Mucosa of rectum (tissue), 2 donors: ENCODE results near the gene HERC4.
"Not testable (repeated sequence)": the region's sequence is repeated elsewhere in the genome, so short reads cannot be mapped to it uniquely, and the experiment has no call there.

Source experiments
- H3K27ac ChIP-seq, 2 donors: one replicate each; pipeline ENCODE4 v1.7.0; 2013; ENCODE audit warnings: inconsistent platforms in 2 of 2, low read depth in 2 of 2, low read length in 2 of 2
- H3K27me3 ChIP-seq, 2 donors: one replicate each; pipeline ENCODE4 v1.7.0; 2013; ENCODE audit warnings: low read length in 2 of 2; ENCODE audit not compliant: control insufficient read depth in 2 of 2, insufficient read depth in 2 of 2
- H3K36me3 ChIP-seq, 2 donors: one replicate each; pipeline ENCODE4 v1.7.0; 2013; ENCODE audit warnings: low read length in 2 of 2; ENCODE audit not compliant: control insufficient read depth in 2 of 2, insufficient read depth in 2 of 2
- H3K4me1 ChIP-seq, 2 donors: one replicate each; pipeline ENCODE4 v1.7.0; 2013; ENCODE audit warnings: low read length in 2 of 2, mild to moderate bottlenecking in 1 of 2; ENCODE audit not compliant: control insufficient read depth in 2 of 2, insufficient read depth in 2 of 2
- H3K4me3 ChIP-seq, 2 donors: one replicate each; pipeline ENCODE4 v1.7.0; 2013; ENCODE audit warnings: low read length in 2 of 2
- H3K9ac ChIP-seq, 2 donors: one replicate each; pipeline ENCODE4 v1.7.0; 2013; ENCODE audit warnings: low read length in 2 of 2, low read depth in 1 of 2, mild to moderate bottlenecking in 1 of 2
- H3K9me3 ChIP-seq, 2 donors: one replicate each; pipeline ENCODE4 v1.7.0; 2013; ENCODE audit warnings: low read length in 2 of 2; ENCODE audit not compliant: control insufficient read depth in 2 of 2
- donor health status: healthy.
- donor health status: Normal muscosa, but diverticular disease.

Gene HERC4

DNA sequence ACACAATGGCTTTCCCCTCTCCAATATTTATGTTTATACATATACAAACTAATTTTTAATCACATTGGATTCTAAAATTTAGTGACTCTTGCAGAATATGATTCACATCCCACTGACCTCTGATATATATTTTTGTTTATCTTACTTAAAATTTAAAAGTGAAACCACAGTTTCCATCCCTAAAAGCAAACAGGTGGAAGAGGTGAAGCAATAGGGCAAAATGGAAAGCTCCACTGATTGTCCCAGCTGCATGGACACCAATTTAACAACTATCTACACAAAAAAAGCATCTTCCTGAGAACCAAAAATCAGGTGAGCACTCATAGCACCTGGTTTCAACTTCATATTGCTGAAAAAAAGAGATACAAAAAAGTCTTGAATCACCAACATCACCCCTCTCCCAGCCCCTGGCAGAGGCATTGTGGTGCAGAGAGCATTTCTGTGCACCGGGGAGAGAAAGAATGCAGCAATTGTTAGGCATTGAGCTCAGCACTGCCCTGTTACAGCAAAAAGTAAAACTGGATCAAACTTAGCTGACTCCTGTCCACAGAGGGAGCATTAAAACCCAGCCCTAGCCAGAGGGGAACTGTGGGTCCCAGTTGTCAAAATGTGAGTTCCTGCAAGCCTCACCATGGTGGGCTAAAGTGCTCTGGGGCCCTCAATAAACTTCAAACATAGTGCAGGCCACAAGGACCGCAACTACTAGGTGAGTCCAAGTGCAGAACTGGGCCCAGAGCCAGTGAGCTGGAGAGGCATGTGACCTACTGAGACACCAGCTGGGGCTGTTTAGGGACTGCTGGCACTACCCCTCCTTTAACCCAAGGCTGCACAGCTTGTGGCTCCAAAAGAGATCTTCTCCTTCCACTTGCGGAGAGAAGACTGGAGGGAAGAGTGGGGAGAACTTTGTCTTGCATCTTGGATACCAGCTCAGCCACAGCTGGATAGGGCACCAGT, 98.5 kb downstream of the HERC4 start:
- no peak overlapping the region for H3K4me3 ChIP-seq
- H3K27ac ChIP-seq = no peak overlapping the region

GRCh38 chr10:67975871-67976270, 99.2 kb downstream of the HERC4 start:
- H3K4me1 ChIP-seq = no peaks in the 10 kb centered on the region
- no peaks in the 10 kb centered on the region for H3K27me3 ChIP-seq
- no peak overlapping the region for H3K9ac ChIP-seq
- no peaks in the 10 kb centered on the region for H3K9me3 ChIP-seq
- no peak overlapping the region for H3K27ac ChIP-seq
- no peak overlapping the region for H3K4me3 ChIP-seq
- H3K36me3 ChIP-seq = peaks cover 30 to 34% of the 10 kb centered on the region in 2 donors

More for the DNA sequence above, 98.5 kb downstream of the HERC4 start:
- H3K36me3 ChIP-seq = peaks cover 33 to 34% of the 10 kb centered on the region in 2 donors
- no peaks in the 10 kb centered on the region for H3K9me3 ChIP-seq
- H3K4me1 ChIP-seq = no peaks in the 10 kb centered on the region
- no peak overlapping the region for H3K9ac ChIP-seq
- no peaks in the 10 kb centered on the region for H3K27me3 ChIP-seq

DNA sequence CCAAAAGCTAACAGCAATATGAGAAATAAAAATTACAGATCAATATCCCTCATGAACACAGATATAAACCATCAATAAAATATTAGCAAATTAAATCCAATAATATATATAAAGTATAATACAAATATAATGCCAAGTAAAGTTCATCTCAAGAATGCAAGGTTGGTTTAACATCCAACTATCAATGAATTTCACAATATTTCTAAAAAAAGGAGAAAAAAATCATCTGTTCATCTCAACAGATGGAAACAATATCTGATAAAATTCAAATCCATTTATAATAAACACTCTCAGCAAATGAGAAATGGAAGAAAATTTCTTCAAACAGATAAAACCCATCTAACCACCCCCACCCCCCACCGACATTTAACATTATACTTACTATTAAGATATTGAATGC, 103.8 kb downstream of the HERC4 start:
- Histone ChIP-seq H3K4me3 (no peak overlapping the region), H3K4me1 (no peaks in the 10 kb centered on the region), H3K27me3 (no peaks in the 10 kb centered on the region), H3K9ac (no peak overlapping the region), H3K9me3 (no peaks in the 10 kb centered on the region), H3K36me3 (peaks cover 14 to 16% of the 10 kb centered on the region in 2 donors), H3K27ac (no peak overlapping the region)

- Histone ChIP-seq H3K9ac (no peak overlapping the region), H3K4me1 (no peaks in the 10 kb centered on the region), H3K27ac (no peak overlapping the region), H3K9me3 (no peaks in the 10 kb centered on the region), H3K36me3 (peaks cover 21 to 28% of the 10 kb centered on the region in 2 donors), H3K27me3 (no peaks in the 10 kb centered on the region), H3K4me3 (no peak overlapping the region)
Measured at GRCh38 chr10:67969875-67970274, 105.2 kb downstream of the HERC4 start.

DNA sequence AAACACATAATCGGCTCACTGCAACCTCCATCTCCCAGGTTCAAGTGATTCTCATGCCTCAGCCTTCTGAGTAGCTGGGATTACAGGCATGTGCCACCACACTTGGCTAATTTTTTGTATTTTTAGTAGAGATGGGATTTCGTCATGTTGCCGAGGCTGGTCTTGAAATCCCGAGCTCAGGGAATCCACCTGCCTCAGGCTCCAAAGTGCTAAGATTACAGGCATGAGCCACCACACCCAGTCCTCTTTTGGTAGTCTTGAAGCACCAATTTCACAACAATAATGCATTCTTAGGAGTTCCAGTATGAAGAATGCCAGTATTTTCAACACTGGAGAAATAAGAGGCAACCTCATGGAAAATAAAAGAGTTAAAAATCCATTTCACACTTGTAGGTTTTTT, 109.0 kb downstream of the HERC4 start:
- H3K9ac ChIP-seq, H3K27ac ChIP-seq, H3K4me3 ChIP-seq, H3K27me3 ChIP-seq, H3K4me1 ChIP-seq, H3K9me3 ChIP-seq: not testable (repeated sequence)
- H3K36me3 ChIP-seq = peaks cover 17 to 25% of the 10 kb centered on the region in 2 donors

- Histone ChIP-seq H3K4me3 (no peak overlapping the region), H3K27me3 (no peaks in the 10 kb centered on the region), H3K9me3 (no peaks in the 10 kb centered on the region), H3K27ac (no peak overlapping the region), H3K9ac (no peak overlapping the region), H3K36me3 (peaks cover 19 to 30% of the 10 kb centered on the region in 2 donors), H3K4me1 (no peaks in the 10 kb centered on the region)
Measured at GRCh38 chr10:67965456-67965855, 109.6 kb downstream of the HERC4 start.

DNA sequence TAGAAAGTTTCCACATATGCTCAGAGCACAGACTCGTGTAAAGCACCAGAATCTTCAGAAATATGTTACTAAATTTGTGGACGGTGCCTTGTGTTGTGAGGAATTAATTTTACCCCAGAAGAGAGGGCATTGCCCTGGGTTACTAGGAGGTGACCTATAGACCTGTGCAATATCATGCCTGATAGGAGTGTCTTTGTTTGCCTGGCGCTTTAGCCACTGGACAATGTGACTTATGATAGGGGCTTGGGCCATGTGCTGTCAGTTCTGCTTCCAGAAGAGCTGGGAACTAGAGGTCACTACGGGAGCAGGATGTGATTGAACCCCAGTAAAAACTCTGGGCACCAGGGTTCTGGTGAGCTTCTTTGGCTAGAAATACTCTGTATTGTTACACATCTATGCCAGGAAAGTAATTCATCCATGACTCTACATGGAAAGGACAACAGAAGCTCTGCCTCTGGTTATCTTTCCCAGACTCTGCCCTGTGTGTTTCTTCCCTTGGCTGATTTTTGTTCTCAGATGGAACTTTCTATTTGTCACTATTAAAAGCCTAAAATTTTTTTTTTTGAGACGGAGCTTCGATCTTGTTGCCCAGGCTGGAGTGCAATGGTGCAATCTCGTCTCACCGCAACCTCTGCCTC, 115.1 kb downstream of the HERC4 start:
- no peak overlapping the region for H3K4me3 ChIP-seq
- H3K27ac ChIP-seq = no peak overlapping the region
- no peak overlapping the region for H3K9ac ChIP-seq
- H3K36me3 ChIP-seq = peaks cover 8 to 19% of the 10 kb centered on the region in 2 donors
- H3K4me1 ChIP-seq = no peaks in the 10 kb centered on the region
- H3K27me3 ChIP-seq = no peaks in the 10 kb centered on the region
- no peaks in the 10 kb centered on the region for H3K9me3 ChIP-seq

GRCh38 chr10:67955614-67956013, 119.5 kb downstream of the HERC4 start:
- no peak overlapping the region for H3K27ac ChIP-seq
- H3K9me3 ChIP-seq = no peaks in the 10 kb centered on the region
- no peak overlapping the region for H3K9ac ChIP-seq
- H3K27me3 ChIP-seq = no peaks in the 10 kb centered on the region
- no peak overlapping the region for H3K4me3 ChIP-seq
- H3K4me1 ChIP-seq = no peaks in the 10 kb centered on the region
- H3K36me3 ChIP-seq = peaks cover 11 to 27% of the 10 kb centered on the region in 2 donors

- Histone ChIP-seq H3K4me3 (no peak overlapping the region), H3K4me1 (no peaks in the 10 kb centered on the region), H3K27ac (no peak overlapping the region), H3K9ac (no peak overlapping the region), H3K9me3 (no peaks in the 10 kb centered on the region), H3K27me3 (no peaks in the 10 kb centered on the region), H3K36me3 (peaks cover 21 to 30% of the 10 kb centered on the region in 2 donors)
Measured at GRCh38 chr10:67943917-67944316, 131.2 kb downstream of the HERC4 start.

GRCh38 chr10:67936416-67936815, 138.7 kb downstream of the HERC4 start:
- Histone ChIP-seq H3K9me3 (no peaks in the 10 kb centered on the region), H3K36me3 (peaks cover 36 to 41% of the 10 kb centered on the region in 2 donors), H3K9ac (no peak overlapping the region), H3K4me3 (no peak overlapping the region), H3K27ac (no peak overlapping the region), H3K27me3 (no peaks in the 10 kb centered on the region), H3K4me1 (no peaks in the 10 kb centered on the region)
